Fibroblast of gingiva (primary cell): ENCODE data around the gene LOXHD1.

Source experiments
- DNase-seq: peaks from one replicate; pipeline ENCODE4 v3.0.0-alpha.2; 2011; ENCODE audit warnings: low read depth

The LOXHD1 gene

DNA sequence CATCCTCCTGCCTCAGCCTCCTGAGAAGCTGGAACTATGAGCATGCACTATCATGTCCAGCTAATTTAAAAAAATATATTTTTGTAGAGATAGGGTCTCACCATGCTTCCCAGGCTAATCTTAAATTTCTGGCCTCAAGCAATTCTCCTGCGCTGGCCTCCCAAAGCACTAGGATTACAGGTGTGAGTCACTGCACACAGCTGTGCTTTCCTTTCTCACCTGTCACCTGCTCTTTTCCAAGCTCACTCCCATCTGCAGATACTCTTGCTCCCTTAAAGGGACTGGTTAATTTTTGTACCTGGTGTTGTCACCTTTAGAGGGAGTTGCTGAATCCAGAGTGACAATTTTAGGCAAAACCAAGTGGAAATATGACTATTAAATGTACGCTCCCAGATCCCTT, 178.2 kb downstream of the LOXHD1 start:
- no peak for DNase-seq

DNA sequence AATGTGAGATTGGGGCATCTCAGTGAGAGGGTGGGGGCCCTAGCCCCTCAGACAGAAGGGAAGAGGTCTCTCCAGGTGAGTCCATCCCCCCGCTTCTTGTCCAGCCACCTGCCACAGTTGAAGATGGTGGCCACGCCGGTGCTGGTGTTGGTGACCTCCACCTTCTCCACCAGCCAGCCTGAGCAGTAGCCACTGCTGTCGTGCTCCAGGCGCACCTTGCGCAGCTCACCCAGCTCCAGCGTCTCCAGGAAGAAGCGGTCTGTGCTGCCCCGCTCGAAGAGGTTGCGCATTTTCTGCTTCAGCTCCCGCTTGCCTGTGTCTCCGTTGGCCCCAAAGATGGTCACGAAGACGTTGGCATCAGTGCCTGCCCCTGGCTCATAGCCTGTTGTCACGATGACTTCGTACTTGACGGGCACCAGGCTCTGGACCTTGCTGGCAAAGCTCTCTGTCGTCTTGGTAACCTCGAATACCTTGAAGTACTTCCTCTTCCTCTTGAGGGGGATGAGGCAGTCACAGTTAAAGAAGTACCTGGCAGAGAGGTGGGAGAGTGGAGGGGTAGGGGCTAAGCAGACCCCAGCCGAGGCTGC, 179.5 kb downstream of the LOXHD1 start:
- no peak for DNase-seq

- DNase-seq, result no peak
Observed at GRCh38 chr18:46475390-46475752, 181.6 kb downstream of the LOXHD1 start.

- DNase-seq, result no peak
Observed at GRCh38 chr18:46474487-46475389, 182.3 kb downstream of the LOXHD1 start.

- no peak for DNase-seq
Observed at GRCh38 chr18:46471809-46472498, 185.1 kb downstream of the LOXHD1 start.

GRCh38 chr18:46470714-46471113, 186.3 kb downstream of the LOXHD1 start:
- no peak for DNase-seq

GRCh38 chr18:46469186-46469915, 187.7 kb downstream of the LOXHD1 start:
- peak; percentile 42 for DNase-seq

GRCh38 chr18:46468426-46469180, 188.4 kb downstream of the LOXHD1 start:
- DNase-seq, result no peak

DNA sequence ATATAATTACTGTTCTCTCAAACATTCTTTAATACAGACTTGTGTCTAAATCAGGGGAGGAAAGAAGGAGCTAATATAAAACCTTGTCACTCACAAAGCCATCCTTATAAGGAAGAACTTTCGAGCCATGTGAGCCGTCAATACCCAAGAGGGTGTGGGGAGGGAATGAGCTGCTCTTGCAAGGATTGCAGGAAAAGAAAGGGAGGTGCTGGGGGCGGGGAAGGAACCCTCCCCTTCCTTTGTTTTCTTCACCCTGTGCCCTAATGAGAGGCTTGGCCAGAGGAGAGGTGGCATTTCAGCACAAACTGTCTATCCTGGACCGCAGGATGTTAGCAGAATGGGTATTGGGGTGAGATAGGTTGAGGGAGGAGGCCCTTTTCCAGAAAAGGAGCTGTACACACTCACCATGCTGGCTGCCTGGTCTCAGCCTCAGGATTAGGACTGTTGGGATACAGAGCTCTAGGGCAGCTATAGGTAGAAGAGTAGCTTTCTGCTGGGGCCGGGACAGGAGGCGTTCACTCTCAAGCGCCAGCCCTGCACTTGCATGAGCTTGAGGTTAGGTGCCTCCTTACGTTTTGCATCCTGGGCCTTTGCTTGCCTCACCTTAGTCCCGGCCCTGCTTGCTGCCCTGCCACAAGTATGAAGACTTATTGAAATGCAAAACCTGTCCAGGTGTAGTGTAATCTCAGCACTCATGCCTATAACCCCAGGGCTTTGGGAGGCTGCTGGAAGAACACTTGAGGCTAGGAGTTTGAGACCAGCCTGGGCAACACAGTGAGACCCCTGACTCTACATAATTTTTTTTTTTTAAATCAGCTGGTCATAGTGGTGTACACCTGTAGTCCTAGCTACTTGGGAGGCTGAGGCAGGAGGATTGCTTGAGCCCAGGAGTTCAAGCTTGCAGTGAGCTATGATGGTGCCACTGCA, 190.5 kb downstream of the LOXHD1 start:
- DNase-seq, result no peak

DNA sequence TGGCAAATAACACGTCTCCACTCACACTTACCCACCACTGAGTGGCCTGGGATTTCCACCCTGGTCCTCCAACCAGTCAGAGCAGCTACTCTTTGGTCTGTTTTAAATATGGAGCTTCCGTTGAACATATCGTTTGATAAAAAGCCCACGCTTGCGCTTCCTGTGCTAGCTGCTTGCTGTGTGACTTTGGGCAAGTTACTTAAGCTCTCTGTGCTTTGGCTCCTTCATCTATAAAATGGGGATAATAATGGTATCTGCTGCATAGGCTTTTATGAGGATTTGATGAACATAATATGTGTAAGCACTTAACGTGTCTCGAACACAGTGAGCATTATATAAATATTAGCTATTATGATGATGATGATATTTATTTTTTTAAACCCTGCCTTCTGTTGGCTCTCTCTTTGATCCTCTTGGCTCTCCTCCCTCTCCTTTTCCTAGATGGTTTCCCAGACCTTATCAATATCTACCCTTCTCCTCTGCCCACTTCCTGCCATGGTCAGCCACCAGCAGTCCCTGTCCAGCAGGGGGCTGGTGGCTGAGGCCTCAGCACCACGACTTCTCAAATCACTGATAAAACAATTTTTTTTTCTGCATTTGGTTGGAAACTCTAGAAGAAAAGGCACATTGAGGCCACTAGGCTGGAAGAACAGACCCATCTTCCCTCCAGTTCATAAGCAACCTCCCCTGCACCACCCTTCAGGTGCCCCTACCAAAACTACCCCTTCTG, 191.9 kb downstream of the LOXHD1 start:
- DNase-seq, result no peak

GRCh38 chr18:46462523-46462922, 194.5 kb downstream of the LOXHD1 start:
- no peak for DNase-seq

GRCh38 chr18:46461993-46462392, 195.0 kb downstream of the LOXHD1 start:
- no peak for DNase-seq

DNA sequence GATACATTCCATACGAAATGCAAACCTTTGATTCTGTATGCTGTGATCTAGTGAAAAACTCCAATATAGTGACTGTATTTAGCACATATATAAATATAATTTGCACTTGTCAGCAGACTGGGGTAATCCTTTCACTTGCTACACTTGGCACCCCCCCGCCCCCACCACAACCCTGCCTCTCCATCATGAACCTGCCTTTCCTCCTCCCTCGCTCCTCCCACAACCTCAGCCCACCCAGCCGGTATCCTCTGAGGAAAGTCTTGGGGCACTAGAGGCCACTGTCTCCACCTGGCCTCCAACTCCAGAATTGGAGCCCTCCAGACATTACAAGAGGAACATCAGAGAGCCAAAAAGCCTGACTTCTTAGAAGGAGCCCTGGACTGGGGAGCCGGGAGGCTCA, 196.3 kb downstream of the LOXHD1 start:
- no peak for DNase-seq

GRCh38 chr18:46459789-46460455, 197.1 kb downstream of the LOXHD1 start:
- DNase-seq, result no peak

GRCh38 chr18:46458472-46458871, 198.5 kb downstream of the LOXHD1 start:
- DNase-seq, result no peak

DNA sequence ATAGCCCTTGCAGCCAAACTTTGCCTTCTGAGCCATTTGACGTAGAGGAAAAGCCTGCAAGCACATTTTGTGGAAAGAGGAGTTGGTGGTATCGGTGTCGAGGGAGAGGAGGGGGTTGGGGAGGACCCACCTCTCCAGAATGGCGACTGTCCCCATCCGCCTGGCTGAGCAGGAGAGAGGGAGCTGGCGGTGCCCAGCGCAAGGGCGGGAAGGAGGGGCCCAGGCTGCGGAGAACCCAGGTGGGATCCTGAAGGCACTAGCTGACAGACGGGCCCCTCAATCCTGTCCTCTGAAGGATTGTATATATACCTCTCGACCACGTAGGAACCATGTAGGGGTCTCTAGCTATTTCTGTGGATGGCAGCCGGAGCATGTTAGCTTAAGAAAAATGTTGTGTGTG, 200.3 kb downstream of the LOXHD1 start:
- DNase-seq, result no peak

- no peak for DNase-seq
Observed at GRCh38 chr18:46452820-46453219, 204.2 kb downstream of the LOXHD1 start.

DNA sequence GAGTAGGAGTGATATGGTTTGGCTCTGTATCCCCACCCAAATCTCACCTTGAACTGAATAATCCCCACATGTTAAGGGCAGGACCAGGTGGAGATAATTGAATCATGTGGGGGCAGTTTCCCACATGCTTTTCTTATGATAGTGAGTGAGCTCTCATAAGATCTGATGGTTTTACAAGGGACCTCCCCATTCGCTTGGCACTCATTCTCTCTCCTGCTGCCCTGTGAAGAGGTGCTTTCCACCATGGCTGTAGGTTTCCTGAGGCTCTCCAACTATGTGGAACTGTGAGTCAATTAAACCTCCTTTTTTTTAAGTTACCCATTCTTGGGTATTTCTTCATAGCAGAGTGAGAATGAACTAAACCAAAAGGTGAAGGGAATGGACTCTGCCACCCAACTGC, 207.5 kb downstream of the LOXHD1 start:
- no peak for DNase-seq

- no peak for DNase-seq
Observed at GRCh38 chr18:46449033-46449432, 208.0 kb downstream of the LOXHD1 start.
